Upper lobe of right lung (tissue), 1 donor: Measurements from ENCODE around the gene SCN10A. TPM values are rescaled to one million over a fixed set of nuclear protein-coding genes. Genes with fewer than 3 reads are reported as not detected.

Experiments
- ATAC-seq: fragments of 200-7000 bp; cut with Tn5 transposase; one replicate; pipeline ENCODE4 v1.9.1; 2020; ENCODE audit warnings: mild to moderate bottlenecking, moderate library complexity
- DNase-seq: peaks from one replicate; pipeline ENCODE4 v3.0.0-alpha.2; 2020
- H3K27ac ChIP-seq: fragments of 200-600 bp; one replicate; pipeline ENCODE4 v1.8.0; 2022
- H3K27me3 ChIP-seq: fragments of 200-600 bp; one replicate; pipeline ENCODE4 v1.8.0; 2022; ENCODE audit warnings: mild to moderate bottlenecking
- H3K36me3 ChIP-seq: fragments of 200-600 bp; one replicate; pipeline ENCODE4 v1.8.0; 2022
- H3K4me1 ChIP-seq: fragments of 200-600 bp; one replicate; pipeline ENCODE4 v1.8.0; 2022
- H3K4me3 ChIP-seq: fragments of 200-600 bp; one replicate; pipeline ENCODE4 v1.8.0; 2022; ENCODE audit warnings: mild to moderate bottlenecking
- H3K9me3 ChIP-seq: fragments of 200-600 bp; one replicate; pipeline ENCODE4 v1.8.0; 2022
- CTCF ChIP-seq: fragments of 200-600 bp; IDR thresholded peaks from one replicate; pipeline ENCODE4 v1.8.0; 2022; ENCODE audit warnings: antibody characterized with exemption
- intact Hi-C: fragments of 100-400 bp; cut with DNase I; formaldehyde crosslinking; loops from one replicate; pipeline ENCODE4 v1.11.0; 2022
- total RNA-seq: library from RNA; stranded (reverse); fragmentation: NEBNext Ultra II Directional; extraction: Animal tissue kit (Norgen Biotek cat#: 25700); gene quantifications from one replicate; pipeline ENCODE4 v1.2.1, GENCODE V29; 2021
- donor health status: DM: no; HTN: yes; CAD: no; lungs with severe emphysema.

SCN10A gene
- total RNA-seq, 1 donor from 2014 or later = not detected

GRCh38 chr3:38837358-38837757 is 21.3 kb upstream of the SCN10A start:
- H3K4me3 ChIP-seq = no peak overlapping the region
- intact Hi-C loops = no loop called here
- H3K36me3 ChIP-seq = no peaks in the 10 kb centered on the region
- ATAC-seq = no peak
- no peak overlapping the region for H3K27ac ChIP-seq
- H3K9me3 ChIP-seq = no peaks in the 10 kb centered on the region
- H3K4me1 ChIP-seq = peaks cover 6% of the 10 kb centered on the region
- DNase-seq = no peak
- no peak for TF ChIP-seq CTCF
- H3K27me3 ChIP-seq = no peaks in the 10 kb centered on the region

- Histone ChIP-seq H3K27me3 (no peaks in the 10 kb centered on the region), H3K36me3 (no peaks in the 10 kb centered on the region), H3K4me1 (peaks cover 6% of the 10 kb centered on the region), H3K27ac (no peak overlapping the region), H3K9me3 (no peaks in the 10 kb centered on the region), H3K4me3 (no peak overlapping the region)
- ATAC-seq = no peak
- TF ChIP-seq CTCF = no peak
- intact Hi-C loops = no loop called here
- no peak for DNase-seq
These were observed 20.5 kb upstream of the SCN10A start for GRCh38 chr3:38836561-38836960.

GRCh38 chr3:38835939-38836338 is 19.9 kb upstream of the SCN10A start:
- DNase-seq = no peak
- H3K9me3 ChIP-seq = no peaks in the 10 kb centered on the region
- no peak for ATAC-seq

GRCh38 chr3:38834717-38835116 is 18.7 kb upstream of the SCN10A start:
- no peak overlapping the region for H3K4me3 ChIP-seq
- no peaks in the 10 kb centered on the region for H3K36me3 ChIP-seq
- no peak for TF ChIP-seq CTCF
- H3K4me1 ChIP-seq = peaks cover 6% of the 10 kb centered on the region
- H3K27me3 ChIP-seq = no peaks in the 10 kb centered on the region
- H3K9me3 ChIP-seq = no peaks in the 10 kb centered on the region
- ATAC-seq = no peak
- DNase-seq = no peak
- no peak overlapping the region for H3K27ac ChIP-seq
- intact Hi-C loops = no loop called here

More at GRCh38 chr3:38835939-38836338, 19.9 kb upstream of the SCN10A start:
- Histone ChIP-seq H3K4me3 (no peak overlapping the region), H3K27me3 (no peaks in the 10 kb centered on the region), H3K27ac (no peak overlapping the region), H3K4me1 (peaks cover 6% of the 10 kb centered on the region), H3K36me3 (no peaks in the 10 kb centered on the region)
- no peak for TF ChIP-seq CTCF
- intact Hi-C loops = no loop called here

GRCh38 chr3:38834110-38834509 is 18.1 kb upstream of the SCN10A start:
- H3K27ac ChIP-seq = no peak overlapping the region
- DNase-seq (no peak), ATAC-seq (peak; percentile 38)
- H3K9me3 ChIP-seq = no peaks in the 10 kb centered on the region
- H3K36me3 ChIP-seq = no peaks in the 10 kb centered on the region
- H3K4me1 ChIP-seq = peaks cover 6% of the 10 kb centered on the region
- no peak for TF ChIP-seq CTCF
- intact Hi-C loops = no loop called here
- no peak overlapping the region for H3K4me3 ChIP-seq
- H3K27me3 ChIP-seq = no peaks in the 10 kb centered on the region

- peaks cover 6% of the 10 kb centered on the region for H3K4me1 ChIP-seq
- H3K4me3 ChIP-seq = no peak overlapping the region
- intact Hi-C loops = no loop called here
- H3K36me3 ChIP-seq = no peaks in the 10 kb centered on the region
- no peaks in the 10 kb centered on the region for H3K27me3 ChIP-seq
- no peaks in the 10 kb centered on the region for H3K9me3 ChIP-seq
- DNase-seq (no peak), ATAC-seq (peak; percentile 33)
- H3K27ac ChIP-seq = no peak overlapping the region
- no peak for TF ChIP-seq CTCF
These were observed 13.4 kb upstream of the SCN10A start for GRCh38 chr3:38829404-38829803.
